GM12874 (cell line): ENCODE data around the gene PNMA8C.

Source experiments
- TF ChIP-seq, protein P1 (sequence below): IDR thresholded peaks from 2 replicates; pipeline ENCODE4 v1.5.1; 2011; ENCODE audit warnings: low read depth, mild to moderate bottlenecking, control low read depth, low read length, moderate library complexity; ENCODE audit not compliant: insufficient read depth

Gene PNMA8C

GRCh38 chr19:46381756-46382345 is 46.9 kb downstream of the PNMA8C start:
- TF ChIP-seq, protein P1, sequence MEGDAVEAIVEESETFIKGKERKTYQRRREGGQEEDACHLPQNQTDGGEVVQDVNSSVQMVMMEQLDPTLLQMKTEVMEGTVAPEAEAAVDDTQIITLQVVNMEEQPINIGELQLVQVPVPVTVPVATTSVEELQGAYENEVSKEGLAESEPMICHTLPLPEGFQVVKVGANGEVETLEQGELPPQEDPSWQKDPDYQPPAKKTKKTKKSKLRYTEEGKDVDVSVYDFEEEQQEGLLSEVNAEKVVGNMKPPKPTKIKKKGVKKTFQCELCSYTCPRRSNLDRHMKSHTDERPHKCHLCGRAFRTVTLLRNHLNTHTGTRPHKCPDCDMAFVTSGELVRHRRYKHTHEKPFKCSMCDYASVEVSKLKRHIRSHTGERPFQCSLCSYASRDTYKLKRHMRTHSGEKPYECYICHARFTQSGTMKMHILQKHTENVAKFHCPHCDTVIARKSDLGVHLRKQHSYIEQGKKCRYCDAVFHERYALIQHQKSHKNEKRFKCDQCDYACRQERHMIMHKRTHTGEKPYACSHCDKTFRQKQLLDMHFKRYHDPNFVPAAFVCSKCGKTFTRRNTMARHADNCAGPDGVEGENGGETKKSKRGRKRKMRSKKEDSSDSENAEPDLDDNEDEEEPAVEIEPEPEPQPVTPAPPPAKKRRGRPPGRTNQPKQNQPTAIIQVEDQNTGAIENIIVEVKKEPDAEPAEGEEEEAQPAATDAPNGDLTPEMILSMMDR: no peak

DNA sequence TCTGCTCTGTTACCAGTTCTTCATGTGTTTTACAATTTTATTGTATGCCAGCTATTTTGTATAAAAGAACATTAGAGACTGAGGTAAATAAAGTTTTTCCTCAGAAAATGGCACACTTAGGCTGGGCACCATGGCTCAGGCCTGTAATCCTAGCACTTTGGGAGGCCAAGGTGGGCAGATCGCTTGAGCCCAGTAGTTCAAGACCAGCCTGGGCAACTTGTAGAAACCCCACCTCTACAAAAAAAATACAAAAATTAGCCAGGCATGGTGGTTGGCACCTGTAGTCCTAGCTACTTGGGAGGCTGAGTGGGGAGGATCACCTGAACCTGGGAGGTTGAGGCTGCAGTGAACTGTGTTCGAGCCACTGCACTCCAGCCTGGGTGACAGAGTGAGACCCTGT is 47.4 kb downstream of the PNMA8C start:
- TF ChIP-seq, protein P1: no peak

DNA sequence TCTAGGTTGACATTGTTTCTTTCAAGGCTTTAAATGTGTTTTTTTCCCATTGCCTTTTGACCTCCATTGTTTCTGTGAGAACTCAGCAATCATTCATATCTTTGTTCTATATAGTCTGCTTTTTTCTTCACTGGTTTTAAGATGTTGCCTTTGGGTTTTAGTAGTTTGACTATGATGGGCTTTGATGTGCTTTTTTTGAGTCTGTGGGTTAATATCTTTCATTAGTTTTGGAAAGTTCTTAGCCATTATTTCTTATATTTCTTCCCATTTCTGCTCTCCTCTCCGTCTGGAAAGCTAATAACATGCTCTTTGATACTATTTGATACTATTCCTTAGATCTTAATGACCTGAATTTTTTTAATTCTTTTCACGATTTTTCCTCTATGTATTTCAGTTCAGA is 48.0 kb downstream of the PNMA8C start:
- TF ChIP-seq, protein P1: no peak

- TF ChIP-seq, protein P1: no peak
Measured at GRCh38 chr19:46378268-46378667, 50.5 kb downstream of the PNMA8C start.

- TF ChIP-seq, protein P1: no peak
Measured at GRCh38 chr19:46376241-46377153, 52.2 kb downstream of the PNMA8C start.
